Esophagus squamous epithelium (tissue), 5 donors: Measurements from ENCODE around the gene ZNF350. TPM values are rescaled to one million over a fixed set of nuclear protein-coding genes. Genes with fewer than 3 reads are reported as not detected.
"Not testable (repeated sequence)": the region's sequence is repeated elsewhere in the genome, so short reads cannot be mapped to it uniquely, and the experiment has no call there.

Experiments
- DNase-seq: peaks from one replicate; lab custom pipeline; 2025; lab: John Stamatoyannopoulos, UW
- H3K27ac ChIP-seq, 4 donors: fragments of 200-600 bp; sonication (generic); one replicate each; pipeline ENCODE4 v1.5.1; 2016 to 2019; ENCODE audit warnings: mild to moderate bottlenecking in 1 of 4
- H3K27me3 ChIP-seq, 4 donors: fragments of 200-600 bp; sonication (generic); 1 replicate in 3 of 4; 2 replicates in 1 of 4; pipeline versions ENCODE4 v1.5.1 to v1.6.0; 2017 to 2021; ENCODE audit warnings: antibody characterized with exemption in 1 of 4
- H3K36me3 ChIP-seq, 3 donors: fragments of 200-600 bp; sonication (generic); one replicate each; pipeline ENCODE4 v1.5.1; 2016 to 2019
- H3K4me1 ChIP-seq, 3 donors: fragments of 200-600 bp; sonication (generic); one replicate each; pipeline ENCODE4 v1.5.1; 2017 to 2019
- H3K4me3 ChIP-seq, 4 donors: fragments of 200-600 bp; sonication (generic); 1 replicate in 3 of 4; 2 replicates in 1 of 4; pipeline ENCODE4 v1.5.1; 2016 to 2019; ENCODE audit warnings: mild to moderate bottlenecking in 2 of 4, moderate library complexity in 1 of 4
- H3K9me3 ChIP-seq, 3 donors: fragments of 200-600 bp; sonication (generic); one replicate each; pipeline ENCODE4 v1.5.1; 2016 to 2019
- POLR2A ChIP-seq, 4 donors: fragments of 450-650 bp; IDR thresholded peaks; one replicate each; pipeline ENCODE4 v1.6.1; 2017; ENCODE audit warnings: antibody characterized with exemption in 4 of 4, mild to moderate bottlenecking in 4 of 4, moderate library complexity in 3 of 4
- WGBS, 2 donors: methylation state at CpG; one replicate each; pipeline ENCODE4 v1.1.5; 2018; 5-methylcytosine and 5-hydroxymethylcytosine counted together
- intact Hi-C: fragments of 100-400 bp; cut with DNase I; formaldehyde crosslinking; loops from one replicate; pipeline ENCODE4 v1.15.0; 2022
- total RNA-seq, 4 donors: library from RNA; depleted of rRNA; stranded (reverse); fragments of >200 nt; gene quantifications; one replicate each; pipeline ENCODE4 v1.1.0, GENCODE V29; 2016
- TF ChIP-seq, protein P1 (sequence below), 6 experiments: fragments of 450-650 bp in 4 of 6; fragments of 200-600 bp in 2 of 6; sonication (generic) in 2 of 6; IDR thresholded peaks; one replicate each; pipeline ENCODE4 v1.5.1; 2016 to 2019; ENCODE audit warnings: antibody characterized with exemption in 6 of 6, mild to moderate bottlenecking in 4 of 6, moderate library complexity in 4 of 6
- donor health status: DM: yes; HTN: yes; CAD: no.

The ZNF350 gene
- total RNA-seq, 4 donors from 2014 or later: 2.9 to 12.6 (median 6.6) TPM

DNA sequence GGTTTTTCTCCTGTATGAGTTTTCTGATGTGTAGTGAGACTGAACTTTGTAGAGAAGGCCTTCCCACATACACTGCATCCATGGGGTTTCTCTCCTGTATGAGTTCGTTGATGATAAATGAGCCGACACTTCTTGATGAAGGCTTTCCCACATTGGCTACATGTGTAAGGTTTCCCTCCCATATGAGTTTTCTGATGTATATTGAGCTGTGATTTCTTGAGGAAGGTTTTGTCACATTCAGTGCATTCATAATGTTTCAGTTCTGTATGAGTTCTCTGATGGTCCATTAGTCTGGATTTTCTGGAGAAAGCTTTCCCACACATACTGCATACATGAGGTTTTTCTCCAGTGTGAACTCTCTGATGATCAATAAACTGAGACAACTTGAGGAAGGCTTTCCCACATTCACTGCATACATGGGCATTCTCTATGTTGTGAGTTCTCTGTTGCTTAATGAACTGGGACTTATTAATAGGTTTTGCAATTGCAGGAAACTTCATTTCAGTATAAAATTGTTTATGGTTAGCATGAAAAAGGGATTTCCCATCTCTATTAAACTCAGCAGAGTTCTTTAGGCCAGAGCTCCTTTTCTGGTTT, 7.5 kb upstream of the ZNF350 start:
- H3K4me1 ChIP-seq: no peaks in the 10 kb centered on the region
- DNase-seq: no peak
- H3K9me3 ChIP-seq: peaks cover 21 to 94% (median 89%) of the 10 kb centered on the region in 3 donors
- H3K27me3 ChIP-seq: no peaks in the 10 kb centered on the region
- TF ChIP-seq, protein P1, sequence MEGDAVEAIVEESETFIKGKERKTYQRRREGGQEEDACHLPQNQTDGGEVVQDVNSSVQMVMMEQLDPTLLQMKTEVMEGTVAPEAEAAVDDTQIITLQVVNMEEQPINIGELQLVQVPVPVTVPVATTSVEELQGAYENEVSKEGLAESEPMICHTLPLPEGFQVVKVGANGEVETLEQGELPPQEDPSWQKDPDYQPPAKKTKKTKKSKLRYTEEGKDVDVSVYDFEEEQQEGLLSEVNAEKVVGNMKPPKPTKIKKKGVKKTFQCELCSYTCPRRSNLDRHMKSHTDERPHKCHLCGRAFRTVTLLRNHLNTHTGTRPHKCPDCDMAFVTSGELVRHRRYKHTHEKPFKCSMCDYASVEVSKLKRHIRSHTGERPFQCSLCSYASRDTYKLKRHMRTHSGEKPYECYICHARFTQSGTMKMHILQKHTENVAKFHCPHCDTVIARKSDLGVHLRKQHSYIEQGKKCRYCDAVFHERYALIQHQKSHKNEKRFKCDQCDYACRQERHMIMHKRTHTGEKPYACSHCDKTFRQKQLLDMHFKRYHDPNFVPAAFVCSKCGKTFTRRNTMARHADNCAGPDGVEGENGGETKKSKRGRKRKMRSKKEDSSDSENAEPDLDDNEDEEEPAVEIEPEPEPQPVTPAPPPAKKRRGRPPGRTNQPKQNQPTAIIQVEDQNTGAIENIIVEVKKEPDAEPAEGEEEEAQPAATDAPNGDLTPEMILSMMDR (IDR thresholded peaks at IDR 0.05): no peak
- TF ChIP-seq POLR2A (IDR thresholded peaks at IDR 0.05): no peak
- H3K36me3 ChIP-seq: peaks cover 18 to 69% (median 28%) of the 10 kb centered on the region in 3 donors
- intact Hi-C loops: no loop called here
- 96 to 100% methylated on average over 2 of the region's 2 CpGs for WGBS, 2 donors
- peak overlapping the region in 1 of 4 donors; percentile 1 for H3K4me3 ChIP-seq
- no peak overlapping the region for H3K27ac ChIP-seq

DNA sequence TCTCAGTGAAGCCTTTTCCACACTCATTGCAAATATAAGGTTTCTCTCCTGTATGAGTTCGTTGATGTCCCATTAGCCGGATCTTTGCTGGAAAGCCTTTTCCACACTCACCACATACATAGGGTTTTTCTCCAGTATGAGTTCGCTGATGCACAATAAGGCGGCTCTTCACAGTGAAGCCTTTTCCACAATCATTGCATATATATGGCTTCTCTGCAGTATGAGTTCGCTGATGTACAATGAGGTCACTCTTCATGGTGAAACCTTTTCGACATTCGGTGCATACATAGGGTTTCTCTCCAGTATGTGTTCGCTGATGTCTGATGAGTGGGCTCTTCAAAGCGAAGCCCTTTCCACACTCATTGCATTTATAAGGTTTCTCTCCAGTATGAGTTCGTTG, 6.8 kb upstream of the ZNF350 start:
- Histone ChIP-seq H3K27ac (no peak overlapping the region), H3K9me3 (peaks cover 21 to 94% (median 88%) of the 10 kb centered on the region in 3 donors), H3K36me3 (peaks cover 12 to 62% (median 21%) of the 10 kb centered on the region in 3 donors), H3K4me1 (no peaks in the 10 kb centered on the region), H3K27me3 (no peaks in the 10 kb centered on the region), H3K4me3 (peak overlapping the region in 1 of 4 donors; percentile 15)
- 91 to 97% methylated on average over 10 of the region's 10 CpGs for WGBS, 2 donors
- DNase-seq: no peak
- intact Hi-C loops: no loop called here
- no peak for TF ChIP-seq POLR2A (IDR thresholded peaks at IDR 0.05)
- TF ChIP-seq, protein P1 (IDR thresholded peaks at IDR 0.05): no peak

DNA sequence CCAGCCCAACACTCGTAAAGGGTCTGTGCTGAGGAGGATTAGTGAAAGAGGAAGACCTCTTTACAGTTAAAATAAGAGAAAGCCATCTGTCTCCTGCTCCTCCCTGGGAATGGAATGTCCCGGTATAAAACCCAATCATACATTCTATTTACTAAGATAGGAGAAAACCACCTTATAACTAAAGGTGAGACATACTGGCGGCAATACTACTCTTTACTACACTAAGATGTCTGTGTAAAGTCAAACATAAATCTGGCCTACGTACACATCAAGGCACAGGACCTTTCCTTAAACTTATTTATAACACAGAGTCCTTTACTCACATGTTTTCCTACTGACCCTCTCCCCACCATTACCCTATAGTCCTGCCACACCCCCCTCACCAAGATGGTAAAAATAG, 3.3 kb downstream of the ZNF350 start:
- no peak for DNase-seq
- peaks cover 0 to 62% (median 4%) of the 10 kb centered on the region in 3 donors for H3K36me3 ChIP-seq
- peaks cover 6 to 21% (median 11%) of the 10 kb centered on the region in 3 donors for H3K4me1 ChIP-seq
- H3K27me3 ChIP-seq: no peaks in the 10 kb centered on the region
- peaks cover 0 to 77% (median 37%) of the 10 kb centered on the region in 3 donors for H3K9me3 ChIP-seq
- H3K4me3 ChIP-seq: no peak overlapping the region
- TF ChIP-seq POLR2A (IDR thresholded peaks at IDR 0.05): no peak
- TF ChIP-seq, protein P1 (IDR thresholded peaks at IDR 0.05): no peak
- intact Hi-C loops: loop anchor here (10.0 kb wide), 1 partner anchor 59 kb away; the partner anchor contains the start of gene ZNF613
- 90 to 95% methylated on average over 4 of the region's 4 CpGs for WGBS, 2 donors
- no peak overlapping the region for H3K27ac ChIP-seq

DNA sequence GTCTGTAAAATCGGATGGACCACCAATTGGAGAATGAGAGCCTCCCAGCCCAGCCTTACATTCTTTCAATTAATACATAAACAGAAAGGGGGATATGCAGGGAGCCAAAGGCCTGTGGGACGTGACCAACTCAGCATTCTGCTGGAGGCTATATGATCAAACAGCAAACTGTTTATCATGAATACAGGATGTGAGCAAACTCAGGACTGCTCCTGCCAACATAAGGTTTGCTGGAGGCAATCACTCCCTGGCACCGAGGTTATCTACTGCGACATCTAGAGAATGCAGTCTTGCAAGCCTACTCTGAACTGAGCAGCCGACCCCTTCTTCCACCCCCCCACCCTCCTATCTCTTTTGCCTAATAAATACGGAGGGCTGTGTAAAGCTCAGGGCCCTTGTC, 5.7 kb downstream of the ZNF350 start:
- Histone ChIP-seq H3K9me3 (peaks cover 0 to 88% (median 60%) of the 10 kb centered on the region in 3 donors), H3K36me3 (peaks cover 0 to 86% (median 4%) of the 10 kb centered on the region in 3 donors), H3K4me1 (peaks cover 6 to 13% (median 10%) of the 10 kb centered on the region in 3 donors)
- not testable (repeated sequence) for H3K27ac ChIP-seq, H3K27me3 ChIP-seq, DNase-seq, H3K4me3 ChIP-seq
- 94% methylated on average over 5 to 6 of the region's 6 CpGs for WGBS, 2 donors
- intact Hi-C loops: loop anchor here (10.0 kb wide), 1 partner anchor 56 kb away; the partner anchor contains the start of gene ZNF613

DNA sequence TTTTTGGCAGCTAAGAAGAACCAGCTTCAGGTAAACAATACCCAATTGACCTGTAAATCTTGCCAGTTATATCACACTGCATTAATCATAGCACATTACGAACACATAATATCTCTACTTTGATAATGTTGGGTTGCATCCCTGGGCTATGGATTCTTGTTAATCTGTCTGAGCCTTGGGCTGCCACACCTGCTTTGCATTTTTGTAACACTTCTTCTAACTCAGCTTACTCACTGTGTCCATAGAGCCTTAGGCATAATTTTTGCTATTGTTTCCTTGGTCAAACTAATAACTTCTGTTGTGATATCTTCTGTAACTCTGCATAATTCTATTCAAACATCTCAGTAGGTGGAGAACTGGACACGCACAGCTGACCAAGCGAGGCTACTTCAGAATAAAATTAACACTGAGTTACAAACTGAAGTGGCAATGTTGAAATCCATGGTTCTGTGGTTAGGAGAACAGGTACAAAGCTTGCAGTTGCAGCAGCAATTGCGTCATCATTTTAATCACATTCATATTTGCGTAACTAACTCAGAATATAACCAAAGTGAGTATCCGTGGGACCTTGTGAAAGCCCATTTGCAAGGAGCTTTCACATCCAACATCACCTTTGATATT, 6.4 kb downstream of the ZNF350 start:
- H3K27me3 ChIP-seq: no peaks in the 10 kb centered on the region
- 88 to 89% methylated on average over 6 of the region's 6 CpGs for WGBS, 2 donors
- peaks cover 0 to 95% (median 67%) of the 10 kb centered on the region in 3 donors for H3K9me3 ChIP-seq
- intact Hi-C loops: loop anchor here (10.0 kb wide), 1 partner anchor 55 kb away; the partner anchor contains the start of gene ZNF613
- no peak for DNase-seq
- TF ChIP-seq POLR2A (IDR thresholded peaks at IDR 0.05): no peak
- TF ChIP-seq, protein P1 (IDR thresholded peaks at IDR 0.05): no peak
- H3K4me1 ChIP-seq: peaks cover 0 to 6% (median 3%) of the 10 kb centered on the region in 3 donors
- H3K4me3 ChIP-seq: no peak overlapping the region
- H3K36me3 ChIP-seq: peaks cover 0 to 93% (median 4%) of the 10 kb centered on the region in 3 donors
- H3K27ac ChIP-seq: no peak overlapping the region
